H9 (cell line): ENCODE data around the gene PREX1. TPM values are rescaled to one million over a fixed set of nuclear protein-coding genes. Genes with fewer than 3 reads are reported as not detected.

Source experiments
- DNase-seq: peaks from one replicate; pipeline ENCODE4 v3.0.0-alpha.2; 2017
- H2AFZ ChIP-seq: one replicate; pipeline ENCODE4 v1.6.1; 2013; ENCODE audit warnings: mild to moderate bottlenecking, low read length, control low read depth, moderate library complexity
- H2AK5ac ChIP-seq: 2 replicates; pipeline ENCODE4 v1.6.1; 2013; ENCODE audit warnings: low read length, control low read depth, mixed read lengths; ENCODE audit not compliant: insufficient read length
- H2BK120ac ChIP-seq: one replicate; pipeline ENCODE4 v1.6.1; 2013; ENCODE audit warnings: low read depth, mild to moderate bottlenecking, low read length, control low read depth, inconsistent platforms; ENCODE audit not compliant: poor library complexity, severe bottlenecking
- H2BK12ac ChIP-seq: 2 replicates; pipeline ENCODE4 v1.6.1; 2013; ENCODE audit warnings: low read length, control low read depth, mixed read lengths, low read depth; ENCODE audit not compliant: insufficient read length
- H2BK15ac ChIP-seq: 2 replicates; pipeline ENCODE4 v1.6.1; 2013; ENCODE audit warnings: low read depth, low read length, control low read depth
- H2BK20ac ChIP-seq: one replicate; pipeline ENCODE4 v1.6.1; 2013; ENCODE audit warnings: low read depth, mild to moderate bottlenecking, low read length, control low read depth, inconsistent platforms; ENCODE audit not compliant: poor library complexity, severe bottlenecking
- H2BK5ac ChIP-seq: 2 replicates; pipeline ENCODE4 v1.6.1; 2013; ENCODE audit warnings: low read length, control low read depth, mixed read lengths; ENCODE audit not compliant: insufficient read length
- H3K14ac ChIP-seq: 2 replicates; pipeline ENCODE4 v1.6.1; 2013; ENCODE audit warnings: low read length, control low read depth; ENCODE audit not compliant: insufficient read depth
- H3K18ac ChIP-seq: 2 replicates; pipeline ENCODE4 v1.6.1; 2013; ENCODE audit warnings: low read depth, mild to moderate bottlenecking, mixed read lengths, low read length, control low read depth; ENCODE audit not compliant: insufficient read length
- H3K23ac ChIP-seq: 2 replicates; pipeline ENCODE4 v1.6.1; 2013; ENCODE audit warnings: low read length, control low read depth, mixed read lengths, low read depth; ENCODE audit not compliant: insufficient read length
- H3K23me2 ChIP-seq: 2 replicates; pipeline ENCODE4 v1.6.1; 2013; ENCODE audit warnings: low read depth, mild to moderate bottlenecking, mixed read lengths, low read length, control low read depth; ENCODE audit not compliant: insufficient read length, poor library complexity, severe bottlenecking
- H3K27ac ChIP-seq: 2 replicates; pipeline ENCODE4 v1.5.1; 2013; ENCODE audit warnings: low read length, control low read depth, mixed read lengths, low read depth; ENCODE audit not compliant: insufficient read length
- H3K27me3 ChIP-seq: 2 replicates; pipeline ENCODE4 v1.6.1; 2013; ENCODE audit warnings: low read length, control low read depth, inconsistent platforms; ENCODE audit not compliant: insufficient read depth
- H3K4ac ChIP-seq: 2 replicates; pipeline ENCODE4 v1.6.1; 2013; ENCODE audit warnings: low read depth, mild to moderate bottlenecking, control low read depth, inconsistent platforms, low read length, moderate library complexity
- H3K4me1 ChIP-seq: 2 replicates; pipeline ENCODE4 v1.6.1; 2013; ENCODE audit warnings: low read length, control low read depth, inconsistent platforms; ENCODE audit not compliant: insufficient read depth
- H3K4me2 ChIP-seq: 2 replicates; pipeline ENCODE4 v1.6.1; 2013; ENCODE audit warnings: low read length, control low read depth, mixed read lengths; ENCODE audit not compliant: insufficient read length, insufficient read depth
- H3K56ac ChIP-seq: 2 replicates; pipeline ENCODE4 v1.6.1; 2013; ENCODE audit warnings: low read depth, mild to moderate bottlenecking, mixed read lengths, low read length, control low read depth; ENCODE audit not compliant: insufficient read length
- H3K79me1 ChIP-seq: 2 replicates; pipeline ENCODE4 v1.6.1; 2013; ENCODE audit warnings: low read depth, mild to moderate bottlenecking, moderate library complexity, low read length, control low read depth, inconsistent platforms; ENCODE audit not compliant: insufficient read depth, poor library complexity, severe bottlenecking
- H3K79me2 ChIP-seq: 2 replicates; pipeline ENCODE4 v1.6.1; 2013; ENCODE audit warnings: low read length, control low read depth, inconsistent platforms; ENCODE audit not compliant: insufficient read depth
- H3K9ac ChIP-seq: 2 replicates; pipeline ENCODE4 v1.6.1; 2013; ENCODE audit warnings: low read length, control low read depth, mixed read lengths; ENCODE audit not compliant: insufficient read length; ENCODE audit errors: extremely low read depth
- H3K9me3 ChIP-seq: one replicate; pipeline ENCODE4 v1.6.1; 2013; ENCODE audit warnings: low read depth, low read length, inconsistent platforms; ENCODE audit not compliant: control insufficient read depth
- H3T11ph ChIP-seq: one replicate; pipeline ENCODE4 v1.6.1; 2013; ENCODE audit warnings: mild to moderate bottlenecking, low read length, control low read depth, inconsistent platforms
- H4K20me1 ChIP-seq: one replicate; pipeline ENCODE4 v1.6.1; 2013; ENCODE audit not compliant: control insufficient read depth, insufficient read length, insufficient read depth
- H4K5ac ChIP-seq: 2 replicates; pipeline ENCODE4 v1.6.1; 2013; ENCODE audit warnings: low read depth, mild to moderate bottlenecking, mixed read lengths, low read length, control low read depth; ENCODE audit not compliant: insufficient read length
- H4K8ac ChIP-seq: replicated peaks from 2 replicates; pipeline ENCODE4 v1.6.1; 2013; ENCODE audit warnings: low read length, control low read depth, mixed read lengths, low read depth; ENCODE audit not compliant: insufficient read length
- H4K91ac ChIP-seq: 2 replicates; pipeline ENCODE4 v1.6.1; 2013; ENCODE audit warnings: low read depth, mild to moderate bottlenecking, moderate library complexity, mixed read lengths, low read length, control low read depth; ENCODE audit not compliant: insufficient read length
- H3K27ac Mint-ChIP-seq, 3 experiments: 2 replicates in 2 of 3; 3 replicates in 1 of 3; pipeline ENCODE4 v1.8.0; 2020 to 2021; ENCODE audit warnings: mixed read lengths in 3 of 3, mild to moderate bottlenecking in 1 of 3, moderate library complexity in 1 of 3
- H3K27me3 Mint-ChIP-seq: 2 replicates; pipeline ENCODE4 v1.8.0; 2021; ENCODE audit warnings: low read depth, mild to moderate bottlenecking, moderate library complexity, mixed read lengths
- H3K36me3 Mint-ChIP-seq, 3 experiments: 2 replicates in 2 of 3; 3 replicates in 1 of 3; pipeline ENCODE4 v1.8.0; 2020 to 2021; ENCODE audit warnings: low read depth in 3 of 3, mixed read lengths in 3 of 3; ENCODE audit not compliant: insufficient read depth in 1 of 3
- H3K4me1 Mint-ChIP-seq, 2 experiments: 2 replicates each; pipeline ENCODE4 v1.8.0; 2020; ENCODE audit warnings: mixed read lengths in 2 of 2
- H3K4me3 Mint-ChIP-seq, 2 experiments: 2 replicates in 1 of 2; 3 replicates in 1 of 2; pipeline ENCODE4 v1.8.0; 2020 to 2021; ENCODE audit warnings: mild to moderate bottlenecking in 2 of 2, mixed read lengths in 2 of 2, moderate library complexity in 1 of 2
- H3K9me3 Mint-ChIP-seq, 2 experiments: 2 replicates in 1 of 2; 3 replicates in 1 of 2; pipeline ENCODE4 v1.8.0; 2020; ENCODE audit warnings: mild to moderate bottlenecking in 2 of 2, mixed read lengths in 2 of 2, moderate library complexity in 1 of 2
- WGBS: extraction: QIAGEN DNeasy Blood & Tissue Kit; methylation state at CpG from one replicate; pipeline ENCODE4 v1.1.7; 2013; ENCODE audit warnings: missing lambda C conversion rate, low lambda C conversion rate, mixed read lengths; ENCODE audit not compliant: insufficient read length; ENCODE audit errors: extremely low coverage; 5-methylcytosine and 5-hydroxymethylcytosine counted together
- total RNA-seq: library from RNA; stranded (reverse); gene quantifications from 2 replicates; pipeline ENCODE4 v1.2.1, GENCODE V29; 2021
- TF ChIP-seq, protein P1 (sequence below): fragments of 200-600 bp; sonication (generic); conservative IDR thresholded peaks from 3 replicates; pipeline ENCODE4 v1.8.0; 2021; ENCODE audit warnings: antibody characterized with exemption, mild to moderate bottlenecking

Gene PREX1
- total RNA-seq, 1 experiment from 2014 or later, result 6.6 TPM

DNA sequence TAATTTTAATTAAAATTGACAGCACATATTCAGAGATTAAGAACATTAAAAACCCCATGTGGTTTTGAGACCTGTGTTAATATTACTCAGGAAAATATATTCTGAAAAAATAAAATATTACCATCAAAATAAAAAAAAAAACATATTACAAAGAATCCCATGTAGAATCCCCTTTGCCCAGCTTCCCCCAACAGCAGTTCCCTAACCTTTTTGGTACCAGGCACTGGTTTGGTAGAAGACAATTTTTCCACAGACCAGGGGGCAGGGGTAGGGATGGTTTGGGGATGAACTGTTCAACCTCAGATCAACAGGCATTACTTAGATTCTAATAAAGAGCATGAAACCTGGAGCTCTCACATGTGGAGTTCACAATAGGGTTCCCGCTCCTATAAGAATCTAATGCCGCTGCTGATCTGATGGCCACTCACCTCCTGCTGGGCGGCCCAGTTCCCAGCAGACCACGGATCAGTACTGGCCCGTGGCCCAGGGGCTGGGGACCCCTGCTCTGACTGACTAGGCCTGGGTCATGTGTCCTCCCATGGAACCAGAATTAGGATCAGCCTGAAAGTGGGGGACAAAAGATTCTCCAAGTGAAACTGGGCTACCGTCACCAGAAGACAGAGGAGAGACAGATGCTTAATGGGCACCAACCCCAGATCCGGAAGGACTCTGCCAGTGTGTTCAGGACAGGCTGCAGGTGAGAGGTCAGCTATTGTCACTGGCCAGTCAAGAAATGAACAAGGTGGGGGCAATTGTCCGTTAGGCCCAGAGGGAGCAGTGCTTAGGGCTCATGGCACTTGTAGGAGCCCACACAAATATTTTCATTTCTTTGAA is 235.5 kb downstream of the PREX1 start:
- Histone ChIP-seq H2AK5ac (no peak overlapping the region), H4K8ac (no peak overlapping the region), H2BK5ac (no peak overlapping the region), H3K14ac (no peak overlapping the region; the same call in 1 of the 2 replicates), H2BK20ac (no peak overlapping the region), H3K27me3 (no peaks in the 10 kb centered on the region), H4K91ac (no peak overlapping the region), H3K79me1 (no peaks in the 10 kb centered on the region), H3K56ac (no peak overlapping the region), H4K20me1 (no peaks in the 10 kb centered on the region), H3K9me3 (no peaks in the 10 kb centered on the region), H3K4me2 (no peak overlapping the region), H3T11ph (no peak overlapping the region), H2BK15ac (no peak overlapping the region), H3K18ac (no peak overlapping the region), H3K23me2 (no peaks in the 10 kb centered on the region), H2BK120ac (no peak overlapping the region), H3K4ac (no peak overlapping the region), H3K79me2 (no peaks in the 10 kb centered on the region), H4K5ac (no peak overlapping the region), H3K9ac (no peak overlapping the region), H3K23ac (no peak overlapping the region), H2AFZ (no peak overlapping the region), H3K27ac (no peak overlapping the region), H3K4me1 (no peaks in the 10 kb centered on the region), H2BK12ac (no peak overlapping the region)
- no CpG with 5 or more reads among the region's 8 CpGs for WGBS
- peaks cover 4 to 6% of the 10 kb centered on the region in 2 experiments; a peak in 4 of 5 replicates for H3K9me3 Mint-ChIP-seq
- H3K4me1 Mint-ChIP-seq, result peaks cover 0 to 7% of the 10 kb centered on the region in 2 experiments; a peak in 2 of 4 replicates
- H3K36me3 Mint-ChIP-seq, result no peaks in the 10 kb centered on the region; a peak in 1 of 7 replicates
- H3K27me3 Mint-ChIP-seq, result no peaks in the 10 kb centered on the region
- no peak for DNase-seq
- H3K27ac Mint-ChIP-seq, result no peak overlapping the region
- TF ChIP-seq, protein P1, sequence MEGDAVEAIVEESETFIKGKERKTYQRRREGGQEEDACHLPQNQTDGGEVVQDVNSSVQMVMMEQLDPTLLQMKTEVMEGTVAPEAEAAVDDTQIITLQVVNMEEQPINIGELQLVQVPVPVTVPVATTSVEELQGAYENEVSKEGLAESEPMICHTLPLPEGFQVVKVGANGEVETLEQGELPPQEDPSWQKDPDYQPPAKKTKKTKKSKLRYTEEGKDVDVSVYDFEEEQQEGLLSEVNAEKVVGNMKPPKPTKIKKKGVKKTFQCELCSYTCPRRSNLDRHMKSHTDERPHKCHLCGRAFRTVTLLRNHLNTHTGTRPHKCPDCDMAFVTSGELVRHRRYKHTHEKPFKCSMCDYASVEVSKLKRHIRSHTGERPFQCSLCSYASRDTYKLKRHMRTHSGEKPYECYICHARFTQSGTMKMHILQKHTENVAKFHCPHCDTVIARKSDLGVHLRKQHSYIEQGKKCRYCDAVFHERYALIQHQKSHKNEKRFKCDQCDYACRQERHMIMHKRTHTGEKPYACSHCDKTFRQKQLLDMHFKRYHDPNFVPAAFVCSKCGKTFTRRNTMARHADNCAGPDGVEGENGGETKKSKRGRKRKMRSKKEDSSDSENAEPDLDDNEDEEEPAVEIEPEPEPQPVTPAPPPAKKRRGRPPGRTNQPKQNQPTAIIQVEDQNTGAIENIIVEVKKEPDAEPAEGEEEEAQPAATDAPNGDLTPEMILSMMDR, result no peak
- no peak overlapping the region for H3K4me3 Mint-ChIP-seq
